Spleen (tissue), 11 donors: ENCODE measurements around the gene JAZF1. TPM values are rescaled to one million over a fixed set of nuclear protein-coding genes. Genes with fewer than 3 reads are reported as not detected.

Experiments
- DNase-seq: peaks from one replicate; pipeline ENCODE4 v3.0.0-alpha.2; 2020
- H3K27ac ChIP-seq, 8 donors: fragments of 200-600 bp; sonication (generic) in 7 of 8; 1 replicate in 4 of 8; 2 replicates in 4 of 8; pipeline versions ENCODE4 v1.5.0 to v1.8.0; 2016 to 2021; ENCODE audit warnings: inconsistent platforms in 4 of 8, mild to moderate bottlenecking in 4 of 8, moderate library complexity in 1 of 8
- H3K27me3 ChIP-seq, 7 donors: fragments of 200-600 bp; sonication (generic) in 6 of 7; replicated peaks in 1 of 7; 1 replicate in 4 of 7; 2 replicates in 3 of 7; pipeline versions ENCODE4 v1.5.0 to v1.8.0; 2016 to 2021; ENCODE audit warnings: inconsistent platforms in 3 of 7, mild to moderate bottlenecking in 1 of 7
- H3K36me3 ChIP-seq, 6 donors: fragments of 200-600 bp; sonication (generic) in 5 of 6; 1 replicate in 4 of 6; 2 replicates in 2 of 6; pipeline versions ENCODE4 v1.5.0 to v1.8.0; 2016 to 2021; ENCODE audit warnings: inconsistent platforms in 2 of 6
- H3K4me1 ChIP-seq, 6 donors: fragments of 200-600 bp; sonication (generic) in 5 of 6; 1 replicate in 3 of 6; 2 replicates in 3 of 6; pipeline versions ENCODE4 v1.5.0 to v1.8.0; 2016 to 2021; ENCODE audit warnings: inconsistent platforms in 3 of 6
- H3K4me3 ChIP-seq, 8 donors: fragments of 200-600 bp; sonication (generic) in 7 of 8; 1 replicate in 4 of 8; 2 replicates in 4 of 8; pipeline versions ENCODE4 v1.5.0 to v1.8.0; 2016 to 2021; ENCODE audit warnings: inconsistent platforms in 4 of 8, mild to moderate bottlenecking in 4 of 8, moderate library complexity in 2 of 8
- H3K9me3 ChIP-seq, 8 donors: fragments of 200-600 bp; sonication (generic) in 7 of 8; 1 replicate in 4 of 8; 2 replicates in 4 of 8; pipeline versions ENCODE4 v1.5.0 to v1.8.0; 2016 to 2021; ENCODE audit warnings: inconsistent platforms in 4 of 8
- CTCF ChIP-seq, 11 experiments: fragments of 200-600 bp in 7 of 11; fragments of 450-650 bp in 4 of 11; sonication (generic) in 4 of 11; IDR thresholded peaks in 8 of 11; conservative IDR thresholded peaks in 3 of 11; 1 replicate in 7 of 11; 2 replicates in 4 of 11; pipeline versions ENCODE4 v1.4.0 to v1.8.0; 2016 to 2021; ENCODE audit warnings: antibody characterized with exemption in 11 of 11, inconsistent platforms in 4 of 11, mild to moderate bottlenecking in 1 of 11
- POLR2A ChIP-seq, 3 donors: fragments of 450-650 bp; IDR thresholded peaks; one replicate each; pipeline ENCODE4 v1.5.1; 2017; ENCODE audit warnings: antibody characterized with exemption in 3 of 3, mild to moderate bottlenecking in 1 of 3
- POLR2AphosphoS5 ChIP-seq, 3 donors: sonication (generic); formaldehyde crosslinking; IDR thresholded peaks; one replicate each; pipeline ENCODE4 v1.5.1; 2017; ENCODE audit warnings: antibody characterized with exemption in 3 of 3
- WGBS, 5 donors: extraction: QIAGEN DNeasy Blood & Tissue Kit in 3 of 5; methylation state at CpG; one replicate each; pipeline versions ENCODE4 v1.1.5 to v1.1.7; 2013 to 2018; 5-methylcytosine and 5-hydroxymethylcytosine counted together
- intact Hi-C: fragments of 100-400 bp; cut with DNase I; formaldehyde crosslinking; loops from one replicate; pipeline ENCODE4 v1.15.0; 2023; ENCODE audit warnings: low total_unique reads
- polyA plus RNA-seq, 3 donors: library from polyadenylated mRNA; stranded (reverse); fragments of 200-250 nt; gene quantifications; one replicate each; pipeline ENCODE4 v1.2.1, GENCODE V29; 2013
- total RNA-seq, 7 donors: library from RNA; depleted of rRNA in 3 of 7; stranded (reverse); fragments of >200 nt in 3 of 7; fragmentation: NEBNext Ultra II Directional in 4 of 7; extraction: Animal tissue kit (Norgen Biotek cat#: 25700) in 4 of 7; gene quantifications; one replicate each; pipeline versions ENCODE4 v1.1.0 to v1.2.1, GENCODE V29; 2016 to 2021
- donor health status: healthy with polysubstance abuse.
- donor health status: DM: no; HTN: no; CAD: no; lungs with moderate emphysema.
- donor health status: DM: no; HTN: no; CAD: no.
- donor health status: Bipolar disorder and iron deficiency.
- donor health status: healthy.
- donor health status: DM: no; HTN: no; CAD: no.
- donor health status: DM: yes; HTN: yes; CAD: no.

The JAZF1 gene
- total and polyA plus RNA-seq, 10 donors, result 13.5 to 33.8 (median 24.7) TPM

- WGBS, 5 donors, result 35 to 47% (median 38%) methylated on average over 3 of the region's 3 CpGs
- intact Hi-C loops, result no loop called here
- TF ChIP-seq POLR2AphosphoS5 (IDR thresholded peaks at IDR 0.05), result no peak
- TF ChIP-seq CTCF (IDR thresholded peaks at IDR 0.05 in 8 of 11, conservative IDR thresholded peaks at IDR 0.05 in 3 of 11), result no peak
- TF ChIP-seq POLR2A (IDR thresholded peaks at IDR 0.05), result no peak
- peak overlapping the region in 1 of 8 donors; percentile 15 for H3K4me3 ChIP-seq
- peaks cover 25 to 98% (median 75%) of the 10 kb centered on the region in 6 donors for H3K4me1 ChIP-seq
- no peaks in the 10 kb centered on the region for H3K27me3 ChIP-seq
- no peaks in the 10 kb centered on the region for H3K9me3 ChIP-seq
- H3K36me3 ChIP-seq, result peaks cover 0 to 4% (median 0%) of the 10 kb centered on the region in 6 donors
- H3K27ac ChIP-seq, result peak overlapping the region; percentile 46 to 81 (median 73)
- DNase-seq, result no peak
Observed at GRCh38 chr7:28155019-28155660, 25.5 kb downstream of the JAZF1 start.

- H3K9me3 ChIP-seq, result no peaks in the 10 kb centered on the region
- H3K27me3 ChIP-seq, result no peaks in the 10 kb centered on the region
- H3K4me1 ChIP-seq, result peaks cover 29 to 90% (median 81%) of the 10 kb centered on the region in 6 donors
- DNase-seq, result no peak
- H3K4me3 ChIP-seq, result no peak overlapping the region
- 53 to 74% (median 59%) methylated on average over 4 of the region's 4 CpGs for WGBS, 5 donors
- H3K27ac ChIP-seq, result peak overlapping the region in 6 of 8 donors; percentile 20 to 80 (median 49)
- TF ChIP-seq POLR2AphosphoS5 (IDR thresholded peaks at IDR 0.05) (no peak), POLR2A (IDR thresholded peaks at IDR 0.05) (no peak), CTCF (IDR thresholded peaks at IDR 0.05 in 8 of 11, conservative IDR thresholded peaks at IDR 0.05 in 3 of 11) (no peak)
- no peaks in the 10 kb centered on the region for H3K36me3 ChIP-seq
- intact Hi-C loops, result no loop called here
Observed at GRCh38 chr7:28152594-28152993, 28.0 kb downstream of the JAZF1 start.

- Histone ChIP-seq H3K36me3 (no peaks in the 10 kb centered on the region), H3K27me3 (no peaks in the 10 kb centered on the region), H3K27ac (peak overlapping the region in 6 of 8 donors; percentile 20 to 80 (median 49)), H3K4me3 (no peak overlapping the region), H3K9me3 (no peaks in the 10 kb centered on the region), H3K4me1 (peaks cover 29 to 83% (median 78%) of the 10 kb centered on the region in 6 donors)
- WGBS, 5 donors, result 45 to 58% (median 52%) methylated on average over 4 of the region's 4 CpGs
- TF ChIP-seq CTCF (IDR thresholded peaks at IDR 0.05 in 8 of 11, conservative IDR thresholded peaks at IDR 0.05 in 3 of 11) (no peak), POLR2A (IDR thresholded peaks at IDR 0.05) (no peak), POLR2AphosphoS5 (IDR thresholded peaks at IDR 0.05) (no peak)
- intact Hi-C loops, result no loop called here
- no peak for DNase-seq
Observed at GRCh38 chr7:28151965-28152364, 28.6 kb downstream of the JAZF1 start.

- WGBS, 5 donors, result 71 to 75% (median 73%) methylated on average over 8 of the region's 8 CpGs
- intact Hi-C loops, result no loop called here
Observed at GRCh38 chr7:28149291-28150101, 31.1 kb downstream of the JAZF1 start.

More at GRCh38 chr7:28149291-28150101, 31.1 kb downstream of the JAZF1 start:
- no peak for DNase-seq
- no peak overlapping the region for H3K4me3 ChIP-seq
- H3K9me3 ChIP-seq, result no peaks in the 10 kb centered on the region
- TF ChIP-seq CTCF (IDR thresholded peaks at IDR 0.05 in 8 of 11, conservative IDR thresholded peaks at IDR 0.05 in 3 of 11) (no peak), POLR2A (IDR thresholded peaks at IDR 0.05) (no peak), POLR2AphosphoS5 (IDR thresholded peaks at IDR 0.05) (no peak)
- no peaks in the 10 kb centered on the region for H3K27me3 ChIP-seq
- peaks cover 20 to 73% (median 56%) of the 10 kb centered on the region in 6 donors for H3K4me1 ChIP-seq
- H3K36me3 ChIP-seq, result peaks cover 0 to 5% (median 0%) of the 10 kb centered on the region in 6 donors
- H3K27ac ChIP-seq, result peak overlapping the region in 3 of 8 donors; percentile 28 to 72 (median 35)
